ENCODE measurements around the gene ABCA6. TPM values are rescaled to one million over a fixed set of nuclear protein-coding genes. Genes with fewer than 3 reads are reported as not detected.

ABCA6 gene
- total and polyA plus RNA-seq, 10 of the 15 experiments (the other 5 are each of a cell fraction or from before 2014, with no cell fraction given) = 6.8 to 36.9 (median 12.6) TPM

GRCh38 chr17:69062860-69063581 is 78.7 kb downstream of the ABCA6 start:
- Histone ChIP-seq H3K36me3 (ENCODE audit: control insufficient read depth in 2 of 2, insufficient read depth in 2 of 2, low read length in 1 of 2) (no peaks in the 10 kb centered on the region), H3K9ac (ENCODE audit: control insufficient read depth, insufficient read depth, low read length) (no peak overlapping the region), H3K4me3 (no peak overlapping the region), H3K27ac (ENCODE audit: control insufficient read depth, insufficient read depth) (no peak overlapping the region), H3K4me2 (ENCODE audit: control insufficient read depth, insufficient read depth) (no peak overlapping the region), H3K79me2 (ENCODE audit: control insufficient read depth, insufficient read depth, low read length) (no peaks in the 10 kb centered on the region), H2AFZ (ENCODE audit: control insufficient read depth, low read depth, low read length) (no peak overlapping the region), H3K9me3 (replicated peaks; ENCODE audit: control insufficient read depth, insufficient read depth, low read length) (peaks cover 4% of the 10 kb centered on the region; the same call in 1 of the 3 replicates), H3K4me1 (ENCODE audit: control insufficient read depth, insufficient read depth, low read length) (no peaks in the 10 kb centered on the region), H4K20me1 (ENCODE audit: control insufficient read depth, insufficient read depth) (no peaks in the 10 kb centered on the region), H3K27me3 (replicated peaks in 1 of 2; ENCODE audit: control insufficient read depth in 2 of 2, insufficient read depth in 2 of 2, low read length in 1 of 2) (no peaks in the 10 kb centered on the region)
- intact Hi-C loops (cut with micrococcal nuclease; ENCODE audit: unreplicated experiment) (loop anchor here (10.0 kb wide), 1 partner anchor 288 kb away; no protein-coding TSS in a partner anchor), in situ Hi-C loops (cut with MboI) (no loop called here)
- no TSS peak for BruUV-seq (replicated peaks)
- ATAC-seq (no peak), DNase-seq (ENCODE audit: low read depth, low spot score) (no peak), FAIRE-seq (no peak)
- ChIA-PET RAD21 (ENCODE audit: unreplicated experiment) (no interaction called here), CTCF (interaction anchor here (0.9 kb wide), 1 partner anchor 268 kb away, joined by 3 read pairs; no protein-coding TSS in a partner anchor), POLR2A (no interaction called here), SMC1A (ENCODE audit: uncharacterized antibody, unreplicated experiment) (interaction anchor here (1.7 kb wide), 1 partner anchor 12 kb away, joined by 6 read pairs; no protein-coding TSS in a partner anchor)
- no peak for TF ChIP-seq PBX3 (IDR thresholded peaks at IDR 0.05; ENCODE audit: insufficient replicate concordance, low read depth, low read length)
- TF ChIP-seq ZBTB33 (IDR thresholded peaks at IDR 0.05) = no peak
- no peak for TF ChIP-seq CTCF (IDR thresholded peaks at IDR 0.05 in 2 of 3, conservative IDR thresholded peaks at IDR 0.05 in 1 of 3; ENCODE audit: control insufficient read depth in 2 of 3, extremely low read depth in 1 of 3, insufficient read depth in 1 of 3, low read depth in 3 of 3, low read length in 3 of 3)
- TF ChIP-seq EED (IDR thresholded peaks at IDR 0.05; ENCODE audit: low read depth) = no peak
- TF ChIP-seq PAX5 (IDR thresholded peaks at IDR 0.05; ENCODE audit: borderline replicate concordance, low read depth, low read length) = no peak
- no peak for TF ChIP-seq SIN3A (IDR thresholded peaks at IDR 0.05; ENCODE audit: low read depth, low read length)
- no peak for TF ChIP-seq HSF1 (IDR thresholded peaks at IDR 0.05; ENCODE audit: low read depth, low read length)
- no peak for TF ChIP-seq MTA2 (IDR thresholded peaks at IDR 0.05; ENCODE audit: low read depth)
- no peak for TF ChIP-seq STAT1 (conservative IDR thresholded peaks at IDR 0.05)
- no peak for TF ChIP-seq BCL11A (IDR thresholded peaks at IDR 0.05; ENCODE audit: low read depth, low read length)
- 87% methylated on average over 4 of the region's 4 CpGs for WGBS (ENCODE audit: insufficient coverage, insufficient replicate concordance, low lambda C conversion rate, missing lambda C conversion rate)
